Breast epithelium (tissue), 3 donors: ENCODE data around the gene BACH2.

Experiments used
- POLR2AphosphoS5 ChIP-seq, 3 donors: sonication (generic); formaldehyde crosslinking; IDR thresholded peaks; one replicate each; pipeline ENCODE4 v1.6.1; 2017; ENCODE audit warnings: antibody characterized with exemption in 3 of 3
- TF ChIP-seq, protein P1 (sequence below), 3 donors: fragments of 450-650 bp; IDR thresholded peaks; one replicate each; pipeline ENCODE4 v1.5.1; 2016 to 2017; ENCODE audit warnings: antibody characterized with exemption in 3 of 3, mild to moderate bottlenecking in 3 of 3, moderate library complexity in 3 of 3

DNA sequence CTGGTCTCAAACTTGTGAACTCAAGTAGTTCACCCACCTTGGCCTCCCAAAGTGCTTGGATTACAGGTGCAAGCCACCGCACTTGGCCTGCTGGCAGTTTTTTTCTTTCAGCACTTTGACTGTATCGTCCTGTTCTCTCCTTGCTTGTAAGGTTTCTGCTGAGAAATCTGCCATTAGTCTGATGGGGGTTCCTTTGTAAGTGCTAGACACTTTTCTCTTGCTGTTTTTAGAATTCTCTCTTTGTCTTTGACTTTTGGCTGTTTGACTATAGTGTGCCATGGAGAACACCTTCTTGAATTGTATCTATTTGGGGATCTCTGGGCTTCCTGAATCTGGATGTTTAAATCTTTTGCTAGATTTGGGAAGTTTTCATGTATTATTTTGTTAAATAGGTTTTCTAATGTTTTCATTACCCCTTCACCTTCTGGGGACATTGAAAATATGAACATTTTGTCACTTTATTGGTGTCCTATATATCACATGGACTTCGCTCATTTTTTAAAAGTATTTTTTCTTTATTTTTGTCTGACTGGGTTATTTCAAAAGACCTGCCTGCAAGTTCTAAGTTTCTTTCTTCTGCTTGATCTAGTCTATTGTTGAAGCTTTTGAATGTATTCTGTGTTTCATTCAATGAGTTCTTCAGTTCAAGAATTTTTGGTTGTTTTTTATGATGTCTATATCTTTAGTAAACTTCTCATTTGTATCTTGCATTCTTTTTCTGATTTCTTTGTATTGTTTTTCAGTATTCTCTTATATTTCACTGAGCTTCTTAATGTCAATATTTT is 380.3 kb downstream of the BACH2 start:
- TF ChIP-seq, protein P1, sequence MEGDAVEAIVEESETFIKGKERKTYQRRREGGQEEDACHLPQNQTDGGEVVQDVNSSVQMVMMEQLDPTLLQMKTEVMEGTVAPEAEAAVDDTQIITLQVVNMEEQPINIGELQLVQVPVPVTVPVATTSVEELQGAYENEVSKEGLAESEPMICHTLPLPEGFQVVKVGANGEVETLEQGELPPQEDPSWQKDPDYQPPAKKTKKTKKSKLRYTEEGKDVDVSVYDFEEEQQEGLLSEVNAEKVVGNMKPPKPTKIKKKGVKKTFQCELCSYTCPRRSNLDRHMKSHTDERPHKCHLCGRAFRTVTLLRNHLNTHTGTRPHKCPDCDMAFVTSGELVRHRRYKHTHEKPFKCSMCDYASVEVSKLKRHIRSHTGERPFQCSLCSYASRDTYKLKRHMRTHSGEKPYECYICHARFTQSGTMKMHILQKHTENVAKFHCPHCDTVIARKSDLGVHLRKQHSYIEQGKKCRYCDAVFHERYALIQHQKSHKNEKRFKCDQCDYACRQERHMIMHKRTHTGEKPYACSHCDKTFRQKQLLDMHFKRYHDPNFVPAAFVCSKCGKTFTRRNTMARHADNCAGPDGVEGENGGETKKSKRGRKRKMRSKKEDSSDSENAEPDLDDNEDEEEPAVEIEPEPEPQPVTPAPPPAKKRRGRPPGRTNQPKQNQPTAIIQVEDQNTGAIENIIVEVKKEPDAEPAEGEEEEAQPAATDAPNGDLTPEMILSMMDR (IDR thresholded peaks at IDR 0.05): no peak
- no peak for TF ChIP-seq POLR2AphosphoS5 (IDR thresholded peaks at IDR 0.05)
